ENCODE results near the gene MOCS1.

DNA sequence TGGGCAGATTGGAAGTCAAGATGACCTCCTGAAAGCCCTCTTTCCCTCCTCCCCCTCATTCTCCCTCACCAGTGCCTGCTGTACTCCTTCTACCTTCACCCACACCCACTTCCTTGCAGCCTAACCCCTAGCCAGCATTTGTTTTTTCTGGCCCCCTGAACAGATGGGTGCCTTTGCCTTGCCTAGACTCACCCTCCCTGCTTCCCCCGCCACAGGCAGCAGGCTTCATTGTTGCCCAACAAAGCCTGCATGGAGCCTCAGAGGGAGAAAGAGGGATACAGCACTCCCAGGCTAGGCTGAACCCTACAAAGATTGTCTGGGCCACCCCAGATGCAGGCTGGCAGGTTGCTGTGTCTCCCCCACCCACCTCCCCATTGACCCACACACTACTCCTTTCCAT, 2.7 kb downstream of the MOCS1 start:
- TF ChIP-seq EZH2 (IDR thresholded peaks at IDR 0.05; ENCODE audit: borderline replicate concordance, insufficient read depth, low read depth, low read length, poor library complexity, severe bottlenecking) = no peak
- TF ChIP-seq, protein P1, sequence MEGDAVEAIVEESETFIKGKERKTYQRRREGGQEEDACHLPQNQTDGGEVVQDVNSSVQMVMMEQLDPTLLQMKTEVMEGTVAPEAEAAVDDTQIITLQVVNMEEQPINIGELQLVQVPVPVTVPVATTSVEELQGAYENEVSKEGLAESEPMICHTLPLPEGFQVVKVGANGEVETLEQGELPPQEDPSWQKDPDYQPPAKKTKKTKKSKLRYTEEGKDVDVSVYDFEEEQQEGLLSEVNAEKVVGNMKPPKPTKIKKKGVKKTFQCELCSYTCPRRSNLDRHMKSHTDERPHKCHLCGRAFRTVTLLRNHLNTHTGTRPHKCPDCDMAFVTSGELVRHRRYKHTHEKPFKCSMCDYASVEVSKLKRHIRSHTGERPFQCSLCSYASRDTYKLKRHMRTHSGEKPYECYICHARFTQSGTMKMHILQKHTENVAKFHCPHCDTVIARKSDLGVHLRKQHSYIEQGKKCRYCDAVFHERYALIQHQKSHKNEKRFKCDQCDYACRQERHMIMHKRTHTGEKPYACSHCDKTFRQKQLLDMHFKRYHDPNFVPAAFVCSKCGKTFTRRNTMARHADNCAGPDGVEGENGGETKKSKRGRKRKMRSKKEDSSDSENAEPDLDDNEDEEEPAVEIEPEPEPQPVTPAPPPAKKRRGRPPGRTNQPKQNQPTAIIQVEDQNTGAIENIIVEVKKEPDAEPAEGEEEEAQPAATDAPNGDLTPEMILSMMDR (IDR thresholded peaks at IDR 0.05) = no peak

All from B cell (primary cell).